Neural cell (in vitro differentiated cells): ENCODE data around the gene PTPRN2. TPM values are rescaled to one million over a fixed set of nuclear protein-coding genes. Genes with fewer than 3 reads are reported as not detected.

Experiments used
- H2AFZ ChIP-seq: fragments of 200-600, 300-800 bp; sonication (generic), shearing (Covaris generic); 2 replicates; pipeline ENCODE4 v1.6.0; 2014; ENCODE audit warnings: low read depth, mild to moderate bottlenecking, antibody characterized with exemption, low read length, moderate library complexity
- H3F3A ChIP-seq: fragments of 200-600 bp; shearing (Covaris generic); 2 replicates; pipeline ENCODE4 v1.6.1; 2016; ENCODE audit warnings: mild to moderate bottlenecking, moderate library complexity, mixed read lengths, antibody characterized with exemption, low read length; ENCODE audit not compliant: insufficient read depth, poor library complexity, severe bottlenecking
- H3K27ac ChIP-seq: fragments of 200-600, 300-800 bp; sonication (generic), shearing (Covaris generic); 2 replicates; pipeline ENCODE4 v1.5.1; 2014; ENCODE audit warnings: mild to moderate bottlenecking, low read length, moderate library complexity
- H3K27me3 ChIP-seq: fragments of 300-800, 200-600 bp; sonication (generic), shearing (Covaris generic); 2 replicates; pipeline ENCODE4 v1.6.0; 2014; ENCODE audit warnings: mild to moderate bottlenecking, low read depth, low read length, moderate library complexity; ENCODE audit not compliant: insufficient read depth
- H3K36me3 ChIP-seq: fragments of 300-800, 200-600 bp; sonication (generic), shearing (Covaris generic); 2 replicates; pipeline ENCODE4 v1.5.1; 2014; ENCODE audit warnings: mild to moderate bottlenecking, antibody characterized with exemption, low read length, moderate library complexity; ENCODE audit not compliant: insufficient read depth
- H3K4me2 ChIP-seq: fragments of 300-800, 200-600 bp; sonication (generic), shearing (Covaris generic); 2 replicates; pipeline ENCODE4 v1.6.0; 2014; ENCODE audit warnings: mild to moderate bottlenecking, low read length
- H3K4me3 ChIP-seq: fragments of 300-800, 200-600 bp; sonication (generic), shearing (Covaris generic); 2 replicates; pipeline ENCODE4 v1.5.1; 2014; ENCODE audit warnings: mild to moderate bottlenecking, low read length, moderate library complexity
- H3K79me2 ChIP-seq: fragments of 200-600 bp; shearing (Covaris generic); replicated peaks from 2 replicates; pipeline ENCODE4 v1.6.0; 2014; ENCODE audit warnings: mild to moderate bottlenecking, low read length, moderate library complexity; ENCODE audit not compliant: insufficient read depth
- H3K9ac ChIP-seq: fragments of 300-800, 200-600 bp; sonication (generic), shearing (Covaris generic); 2 replicates; pipeline ENCODE4 v1.6.1; 2016; ENCODE audit warnings: mild to moderate bottlenecking, low read length, mixed read lengths
- H3K9me2 ChIP-seq: fragments of 200-600 bp; shearing (Covaris generic); 2 replicates; pipeline ENCODE4 v1.6.1; 2016; ENCODE audit warnings: mild to moderate bottlenecking, low read length, mixed read lengths; ENCODE audit not compliant: insufficient read depth
- H3K9me3 ChIP-seq: fragments of 200-600, 300-800 bp; sonication (generic), shearing (Covaris generic); 2 replicates; pipeline ENCODE4 v1.6.1; 2016; ENCODE audit warnings: mild to moderate bottlenecking, mixed run types, low read length, moderate library complexity, mixed read lengths
- H4K20me1 ChIP-seq: fragments of 200-600 bp; shearing (Covaris generic); 2 replicates; pipeline ENCODE4 v1.6.1; 2016; ENCODE audit warnings: mild to moderate bottlenecking, mixed run types; ENCODE audit not compliant: insufficient read depth
- EP300 ChIP-seq: fragments of 450-650 bp; conservative IDR thresholded peaks from 2 replicates; pipeline ENCODE4 v1.6.1; 2014; ENCODE audit warnings: antibody characterized with exemption, mild to moderate bottlenecking, moderate library complexity; ENCODE audit not compliant: poor library complexity, severe bottlenecking
- EZH2 ChIP-seq: fragments of 200-600, 300-800 bp; shearing (Covaris generic), sonication (generic); IDR thresholded peaks from 2 replicates; pipeline ENCODE4 v1.6.1; 2014; ENCODE audit warnings: antibody characterized with exemption, low read length, borderline replicate concordance, mild to moderate bottlenecking; ENCODE audit not compliant: insufficient read depth, poor library complexity, severe bottlenecking
- MXI1 ChIP-seq: fragments of 450-650 bp; conservative IDR thresholded peaks from 2 replicates; pipeline ENCODE4 v1.6.1; 2014; ENCODE audit warnings: antibody characterized with exemption, mild to moderate bottlenecking; ENCODE audit not compliant: poor library complexity, severe bottlenecking
- POLR2AphosphoS5 ChIP-seq: IDR thresholded peaks from 2 replicates; pipeline ENCODE4 v1.6.1; 2012
- RAD21 ChIP-seq: fragments of 450-650 bp; conservative IDR thresholded peaks from 2 replicates; pipeline ENCODE4 v1.6.1; 2014; ENCODE audit warnings: antibody characterized with exemption, mild to moderate bottlenecking, moderate library complexity
- SMC3 ChIP-seq: fragments of 450-650 bp; conservative IDR thresholded peaks from 2 replicates; pipeline ENCODE4 v1.6.1; 2014; ENCODE audit warnings: antibody characterized with exemption, mild to moderate bottlenecking, moderate library complexity; ENCODE audit not compliant: poor library complexity
- TAF1 ChIP-seq: IDR thresholded peaks from 2 replicates; pipeline ENCODE4 v1.6.1; 2012; ENCODE audit warnings: low read depth
- polyA plus RNA-seq: library from polyadenylated mRNA; depleted of rRNA; stranded (reverse); fragments of >200 nt; gene quantifications from 2 replicates; pipeline ENCODE4 v1.2.3, GENCODE V29; 2014
- TF ChIP-seq, protein P1 (sequence below): IDR thresholded peaks from 2 replicates; pipeline ENCODE4 v1.6.1; 2012; ENCODE audit warnings: borderline replicate concordance
- TF ChIP-seq, protein P2 (sequence below): fragments of 450-650 bp; IDR thresholded peaks from 2 replicates; pipeline ENCODE4 v1.5.1; 2014; ENCODE audit warnings: antibody characterized with exemption, mild to moderate bottlenecking, moderate library complexity; ENCODE audit not compliant: poor library complexity, severe bottlenecking

Gene PTPRN2
- polyA plus RNA-seq, 1 donor from 2014 or later = 31.0 TPM

DNA sequence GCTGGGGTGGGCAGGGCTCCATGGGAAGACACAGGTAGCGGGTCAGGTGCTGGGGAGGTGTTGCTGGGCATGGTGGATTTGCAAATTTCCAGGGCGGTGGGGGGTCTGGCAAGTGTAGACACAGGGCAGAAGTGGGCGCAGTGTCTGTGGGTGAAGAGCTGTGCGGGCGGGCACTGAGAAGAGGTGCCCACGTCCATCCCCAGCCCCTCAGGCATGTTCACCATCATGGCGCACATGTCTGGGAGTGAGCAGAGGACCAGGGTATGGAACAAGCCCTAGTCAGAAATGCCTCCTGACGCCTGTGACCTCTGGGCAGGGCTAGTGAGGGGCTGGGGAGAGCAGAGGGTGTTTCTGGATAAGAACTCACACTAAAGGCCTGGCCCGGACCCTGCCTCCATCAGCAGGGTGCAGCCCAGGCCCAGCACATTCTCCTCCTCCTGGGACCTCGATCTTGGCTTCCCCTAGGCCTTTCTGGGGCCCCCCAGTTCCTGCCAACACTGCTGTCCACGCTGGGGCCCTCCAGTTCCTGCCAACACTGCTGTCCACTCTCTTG lies 612.9 kb downstream of the PTPRN2 start:
- H3K36me3 ChIP-seq = no peaks in the 10 kb centered on the region
- TF ChIP-seq MXI1 = no peak
- TF ChIP-seq SMC3 = no peak
- TF ChIP-seq RAD21 = no peak
- no peak for TF ChIP-seq EP300
- TF ChIP-seq, protein P1, sequence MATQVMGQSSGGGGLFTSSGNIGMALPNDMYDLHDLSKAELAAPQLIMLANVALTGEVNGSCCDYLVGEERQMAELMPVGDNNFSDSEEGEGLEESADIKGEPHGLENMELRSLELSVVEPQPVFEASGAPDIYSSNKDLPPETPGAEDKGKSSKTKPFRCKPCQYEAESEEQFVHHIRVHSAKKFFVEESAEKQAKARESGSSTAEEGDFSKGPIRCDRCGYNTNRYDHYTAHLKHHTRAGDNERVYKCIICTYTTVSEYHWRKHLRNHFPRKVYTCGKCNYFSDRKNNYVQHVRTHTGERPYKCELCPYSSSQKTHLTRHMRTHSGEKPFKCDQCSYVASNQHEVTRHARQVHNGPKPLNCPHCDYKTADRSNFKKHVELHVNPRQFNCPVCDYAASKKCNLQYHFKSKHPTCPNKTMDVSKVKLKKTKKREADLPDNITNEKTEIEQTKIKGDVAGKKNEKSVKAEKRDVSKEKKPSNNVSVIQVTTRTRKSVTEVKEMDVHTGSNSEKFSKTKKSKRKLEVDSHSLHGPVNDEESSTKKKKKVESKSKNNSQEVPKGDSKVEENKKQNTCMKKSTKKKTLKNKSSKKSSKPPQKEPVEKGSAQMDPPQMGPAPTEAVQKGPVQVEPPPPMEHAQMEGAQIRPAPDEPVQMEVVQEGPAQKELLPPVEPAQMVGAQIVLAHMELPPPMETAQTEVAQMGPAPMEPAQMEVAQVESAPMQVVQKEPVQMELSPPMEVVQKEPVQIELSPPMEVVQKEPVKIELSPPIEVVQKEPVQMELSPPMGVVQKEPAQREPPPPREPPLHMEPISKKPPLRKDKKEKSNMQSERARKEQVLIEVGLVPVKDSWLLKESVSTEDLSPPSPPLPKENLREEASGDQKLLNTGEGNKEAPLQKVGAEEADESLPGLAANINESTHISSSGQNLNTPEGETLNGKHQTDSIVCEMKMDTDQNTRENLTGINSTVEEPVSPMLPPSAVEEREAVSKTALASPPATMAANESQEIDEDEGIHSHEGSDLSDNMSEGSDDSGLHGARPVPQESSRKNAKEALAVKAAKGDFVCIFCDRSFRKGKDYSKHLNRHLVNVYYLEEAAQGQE = no peak
- no peak for TF ChIP-seq POLR2AphosphoS5
- TF ChIP-seq, protein P2, sequence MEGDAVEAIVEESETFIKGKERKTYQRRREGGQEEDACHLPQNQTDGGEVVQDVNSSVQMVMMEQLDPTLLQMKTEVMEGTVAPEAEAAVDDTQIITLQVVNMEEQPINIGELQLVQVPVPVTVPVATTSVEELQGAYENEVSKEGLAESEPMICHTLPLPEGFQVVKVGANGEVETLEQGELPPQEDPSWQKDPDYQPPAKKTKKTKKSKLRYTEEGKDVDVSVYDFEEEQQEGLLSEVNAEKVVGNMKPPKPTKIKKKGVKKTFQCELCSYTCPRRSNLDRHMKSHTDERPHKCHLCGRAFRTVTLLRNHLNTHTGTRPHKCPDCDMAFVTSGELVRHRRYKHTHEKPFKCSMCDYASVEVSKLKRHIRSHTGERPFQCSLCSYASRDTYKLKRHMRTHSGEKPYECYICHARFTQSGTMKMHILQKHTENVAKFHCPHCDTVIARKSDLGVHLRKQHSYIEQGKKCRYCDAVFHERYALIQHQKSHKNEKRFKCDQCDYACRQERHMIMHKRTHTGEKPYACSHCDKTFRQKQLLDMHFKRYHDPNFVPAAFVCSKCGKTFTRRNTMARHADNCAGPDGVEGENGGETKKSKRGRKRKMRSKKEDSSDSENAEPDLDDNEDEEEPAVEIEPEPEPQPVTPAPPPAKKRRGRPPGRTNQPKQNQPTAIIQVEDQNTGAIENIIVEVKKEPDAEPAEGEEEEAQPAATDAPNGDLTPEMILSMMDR = no peak
- TF ChIP-seq TAF1 = no peak
- no peak for TF ChIP-seq EZH2
- no peaks in the 10 kb centered on the region for H3F3A ChIP-seq
- H2AFZ ChIP-seq = no peak overlapping the region
- H3K4me3 ChIP-seq = no peak overlapping the region
- no peak overlapping the region for H3K4me2 ChIP-seq
- no peaks in the 10 kb centered on the region for H3K79me2 ChIP-seq
- H3K9ac ChIP-seq = no peak overlapping the region
- H3K9me2 ChIP-seq = no peaks in the 10 kb centered on the region
- H3K9me3 ChIP-seq = peaks cover 8% of the 10 kb centered on the region
- no peak overlapping the region for H3K27ac ChIP-seq
- H4K20me1 ChIP-seq = no peaks in the 10 kb centered on the region
- H3K27me3 ChIP-seq = no peaks in the 10 kb centered on the region

DNA sequence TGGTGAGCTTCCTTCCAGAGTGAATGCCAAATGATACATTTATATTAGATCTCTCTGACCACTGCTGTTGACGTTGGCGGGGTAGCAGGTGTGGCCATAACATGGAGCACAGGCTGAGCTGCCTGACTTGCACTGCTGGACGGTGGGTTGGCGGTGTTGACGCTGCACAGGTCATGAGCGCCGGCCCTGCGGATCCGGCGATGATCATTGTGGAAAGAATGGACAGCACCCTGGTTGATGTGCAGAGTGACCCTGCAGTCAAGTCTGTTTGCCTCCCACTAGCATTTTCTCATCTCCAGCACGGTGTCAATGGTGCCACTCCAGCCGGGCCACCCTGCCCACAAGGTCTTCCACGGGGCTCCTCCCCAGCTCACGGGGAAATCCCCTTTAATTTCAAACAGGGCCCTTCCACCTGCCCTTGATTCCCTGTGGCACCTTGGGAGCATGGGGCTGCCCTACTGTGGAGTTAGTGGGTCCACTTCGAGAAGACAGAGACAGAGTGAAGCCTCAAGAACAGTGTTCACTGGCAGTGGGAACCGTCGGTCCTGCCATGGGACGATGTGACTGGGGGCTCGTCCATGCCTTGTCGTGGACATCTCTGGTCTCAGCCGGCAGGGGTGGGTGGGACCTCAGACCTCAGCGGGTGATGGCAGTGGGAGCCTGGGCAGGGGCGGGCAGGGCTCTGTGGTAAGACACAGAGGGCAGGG lies 613.5 kb downstream of the PTPRN2 start:
- H3K79me2 ChIP-seq = no peaks in the 10 kb centered on the region
- H3K27ac ChIP-seq = no peak overlapping the region
- no peak for TF ChIP-seq POLR2AphosphoS5
- TF ChIP-seq TAF1 = no peak
- TF ChIP-seq SMC3 = no peak
- TF ChIP-seq, protein P2 = no peak
- TF ChIP-seq, protein P1 = no peak
- TF ChIP-seq EZH2 = no peak
- no peak for TF ChIP-seq RAD21
- TF ChIP-seq MXI1 = no peak
- no peak for TF ChIP-seq EP300
- H3K4me2 ChIP-seq = no peak overlapping the region
- no peaks in the 10 kb centered on the region for H3K36me3 ChIP-seq
- peaks cover 8% of the 10 kb centered on the region for H3K9me3 ChIP-seq
- H3K4me3 ChIP-seq = no peak overlapping the region
- H2AFZ ChIP-seq = no peak overlapping the region
- no peaks in the 10 kb centered on the region for H4K20me1 ChIP-seq
- no peaks in the 10 kb centered on the region for H3K27me3 ChIP-seq
- no peaks in the 10 kb centered on the region for H3F3A ChIP-seq
- no peak overlapping the region for H3K9ac ChIP-seq
- H3K9me2 ChIP-seq = no peaks in the 10 kb centered on the region
